ENCODE results near the gene ARHGAP28.
A peak's percentile ranks its signal among the peaks of the same experiment; 100 is the strongest.

Gene ARHGAP28

DNA sequence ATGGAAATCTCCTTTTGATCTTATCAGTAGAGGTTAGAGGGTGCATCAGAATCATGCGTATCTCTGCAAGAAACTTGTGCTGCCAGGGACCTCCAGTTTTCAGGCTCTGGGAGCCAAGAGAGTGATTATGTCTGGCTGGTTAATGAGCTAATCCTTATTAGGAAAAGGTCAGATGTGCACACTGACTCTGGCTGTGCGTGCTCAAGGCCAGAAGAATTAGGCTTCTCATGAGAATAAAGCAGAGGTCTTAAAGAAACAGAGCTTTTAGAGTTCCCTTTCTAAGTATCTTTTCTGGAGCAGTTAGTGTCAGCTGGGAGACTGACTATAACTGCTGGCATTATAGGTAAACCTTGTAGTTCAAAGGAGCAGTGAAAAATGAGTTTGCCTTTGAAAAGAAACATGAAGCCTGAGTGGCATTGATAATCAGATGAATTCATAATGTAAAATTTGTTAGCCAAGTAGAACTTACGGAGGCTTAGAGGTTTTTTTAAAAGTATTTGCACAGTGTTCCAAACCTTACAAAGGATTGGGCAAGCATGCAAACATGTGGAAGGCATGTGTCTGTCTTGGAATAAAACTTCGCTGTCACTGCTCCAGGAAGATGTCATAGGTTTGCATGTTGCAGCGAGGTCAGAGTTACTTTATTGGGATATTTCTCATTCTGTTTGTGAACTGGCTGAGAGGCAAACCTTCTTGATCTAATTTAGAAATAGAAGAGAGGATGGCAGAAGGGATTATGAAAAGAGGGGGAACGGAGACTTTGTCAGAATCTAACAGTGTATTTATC, 151.7 kb downstream of the ARHGAP28 start:
- TF ChIP-seq CTCF (IDR thresholded peaks at IDR 0.05; ENCODE audit: low read depth, low read length): no peak
- DNase-seq (ENCODE audit: low read depth in 2 of 2): peak in 1 of 2 donors; percentile 44

GRCh38 chr18:6882401-6882800, 152.9 kb downstream of the ARHGAP28 start:
- no peak for TF ChIP-seq CTCF (IDR thresholded peaks at IDR 0.05; ENCODE audit: low read depth, low read length)
- no peak for DNase-seq (ENCODE audit: low read depth in 2 of 2)
- no peak overlapping the region for H3K4me3 ChIP-seq (replicated peaks in 1 of 2; ENCODE audit: low read depth in 2 of 2, low read length in 2 of 2)

More for the DNA sequence above, 151.7 kb downstream of the ARHGAP28 start:
- H3K4me3 ChIP-seq (replicated peaks in 1 of 2; ENCODE audit: low read depth in 2 of 2, low read length in 2 of 2): no peak overlapping the region

DNA sequence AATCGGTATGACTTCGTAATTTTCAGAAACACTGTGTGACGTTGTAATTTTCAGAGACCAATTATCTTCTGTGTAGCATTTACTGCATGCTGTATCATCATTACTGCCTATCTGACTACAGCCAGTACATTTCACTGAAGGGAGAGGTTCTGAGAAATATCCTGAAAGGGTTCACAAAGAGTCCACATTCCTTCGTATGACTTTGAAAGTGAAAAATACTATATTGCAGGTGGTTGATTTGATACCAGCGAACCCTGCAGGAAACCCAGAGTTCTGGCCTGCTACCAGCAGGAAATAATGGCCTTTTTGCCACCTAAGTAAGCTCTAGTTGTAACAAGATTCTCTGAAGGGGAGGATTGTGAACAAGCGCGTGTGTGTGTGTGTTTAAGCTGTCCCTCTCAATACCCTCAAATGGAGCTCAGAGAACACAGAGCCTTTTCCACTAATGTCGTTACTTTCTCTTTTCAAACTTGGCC, 155.5 kb downstream of the ARHGAP28 start:
- peak in 1 of 2 donors; percentile 14 for DNase-seq (ENCODE audit: low read depth in 2 of 2)
- no peak for TF ChIP-seq CTCF (IDR thresholded peaks at IDR 0.05; ENCODE audit: low read depth, low read length)
- H3K4me3 ChIP-seq (replicated peaks in 1 of 2; ENCODE audit: low read depth in 2 of 2, low read length in 2 of 2): no peak overlapping the region

- H3K4me3 ChIP-seq (replicated peaks in 1 of 2; ENCODE audit: low read depth in 2 of 2, low read length in 2 of 2): no peak overlapping the region
- peak; percentile 69 to 70 for DNase-seq (ENCODE audit: low read depth in 2 of 2)
- TF ChIP-seq CTCF (IDR thresholded peaks at IDR 0.05; ENCODE audit: low read depth, low read length): peak; percentile 59
Observed at GRCh38 chr18:6885992-6886796, 156.7 kb downstream of the ARHGAP28 start.

DNA sequence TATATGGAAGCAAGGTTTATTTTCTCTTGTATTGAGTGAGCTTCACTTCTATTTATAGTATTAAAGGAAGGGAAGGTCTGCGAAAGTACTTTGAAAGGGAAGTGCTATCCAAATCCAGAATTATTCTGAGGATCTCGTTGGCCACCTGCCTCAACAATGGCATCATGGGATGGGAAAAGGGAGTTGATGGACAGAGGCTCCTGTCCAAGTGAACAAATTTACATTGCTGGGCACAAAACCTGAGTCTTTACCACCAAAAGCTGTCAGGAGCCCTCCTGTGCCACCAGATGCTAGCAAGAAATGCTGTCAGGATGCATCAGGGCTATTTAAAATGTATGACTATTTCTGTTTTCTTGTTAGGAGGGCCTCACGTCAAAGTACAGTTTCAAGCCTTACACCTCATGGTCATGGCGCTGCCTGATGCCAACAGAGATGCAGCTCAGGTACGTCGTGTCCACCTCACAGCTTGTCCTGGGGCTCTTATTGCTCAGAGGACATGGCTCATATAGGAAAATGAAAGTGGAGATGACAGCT, 157.3 kb downstream of the ARHGAP28 start:
- no peak for TF ChIP-seq CTCF (IDR thresholded peaks at IDR 0.05; ENCODE audit: low read depth, low read length)
- H3K4me3 ChIP-seq (replicated peaks in 1 of 2; ENCODE audit: low read depth in 2 of 2, low read length in 2 of 2): no peak overlapping the region
- DNase-seq (ENCODE audit: low read depth in 2 of 2): no peak

GRCh38 chr18:6891788-6892187, 162.3 kb downstream of the ARHGAP28 start:
- peak in 1 of 2 donors; percentile 32 for DNase-seq (ENCODE audit: low read depth in 2 of 2)
- no peak overlapping the region for H3K4me3 ChIP-seq (replicated peaks in 1 of 2; ENCODE audit: low read depth in 2 of 2, low read length in 2 of 2)
- TF ChIP-seq CTCF (IDR thresholded peaks at IDR 0.05; ENCODE audit: low read depth, low read length): no peak

Data from cardiac fibroblast (primary cell).